Psoas muscle (tissue), 8 donors: Measurements from ENCODE around the gene UGP2. TPM values are rescaled to one million over a fixed set of nuclear protein-coding genes. Genes with fewer than 3 reads are reported as not detected.
A peak's percentile ranks its signal among the peaks of the same experiment; 100 is the strongest.

Experiments
- ATAC-seq, 4 donors: fragments of 200-7000 bp; cut with Tn5 transposase; one replicate each; pipeline ENCODE4 v1.9.1; 2020; ENCODE audit warnings: moderate library complexity in 3 of 4, mild to moderate bottlenecking in 2 of 4
- DNase-seq, 2 donors: peaks; one replicate each; pipeline ENCODE4 v3.0.0-alpha.2; 2020
- H3K27ac ChIP-seq: fragments of 200-600 bp; one replicate; pipeline ENCODE4 v1.8.0; 2022
- H3K27me3 ChIP-seq, 3 donors: fragments of 200-600 bp in 1 of 3; one replicate each; pipeline versions ENCODE4 v1.6.1 to v1.8.0; 2013 to 2022; ENCODE audit warnings: low read length in 2 of 3, mild to moderate bottlenecking in 2 of 3, moderate library complexity in 1 of 3; ENCODE audit not compliant: insufficient read depth in 3 of 3
- H3K36me3 ChIP-seq, 2 donors: fragments of 200-600 bp in 1 of 2; one replicate each; pipeline versions ENCODE4 v1.6.1 to v1.8.0; 2013 to 2022; ENCODE audit warnings: low read depth in 1 of 2, mild to moderate bottlenecking in 1 of 2, moderate library complexity in 1 of 2; ENCODE audit not compliant: insufficient read depth in 1 of 2
- H3K4me1 ChIP-seq: fragments of 200-600 bp; one replicate; pipeline ENCODE4 v1.8.0; 2022
- H3K4me3 ChIP-seq: fragments of 200-600 bp; one replicate; pipeline ENCODE4 v1.8.0; 2022; ENCODE audit warnings: mild to moderate bottlenecking
- H3K9me3 ChIP-seq: fragments of 200-600 bp; one replicate; pipeline ENCODE4 v1.8.0; 2022
- CTCF ChIP-seq: fragments of 200-600 bp; IDR thresholded peaks from one replicate; pipeline ENCODE4 v1.8.0; 2022; ENCODE audit warnings: antibody characterized with exemption
- WGBS, 3 donors: extraction: QIAGEN DNeasy Blood & Tissue Kit; methylation state at CpG; one replicate each; pipeline versions ENCODE4 v1.1.6 to v1.1.7; 2013; 5-methylcytosine and 5-hydroxymethylcytosine counted together
- intact Hi-C, 2 donors: fragments of 100-400 bp; cut with DNase I; formaldehyde crosslinking; loops; one replicate each; pipeline versions ENCODE4 v1.11.0 to v1.14.2; 2022
- polyA plus RNA-seq, 3 donors: library from polyadenylated mRNA; stranded (reverse); fragments of 200-250 nt; gene quantifications; one replicate each; pipeline ENCODE4 v1.2.3, GENCODE V29; 2013
- total RNA-seq, 4 donors: library from RNA; stranded (reverse); fragmentation: NEBNext Ultra II Directional in 2 of 4; extraction: Animal tissue kit (Norgen Biotek cat#: 25700) in 2 of 4; gene quantifications; one replicate each; pipeline versions ENCODE4 v1.2.1 to v1.2.4, GENCODE V29; 2021 to 2023
- donor health status: healthy with polysubstance abuse.
- donor health status: DM: no; HTN: no; CAD: no; lungs with moderate emphysema.
- donor health status: Bipolar disorder and iron deficiency.
- donor health status: healthy.
- donor health status: DM: yes; HTN: yes; CAD: no.
- donor health status: DM: no; HTN: no; CAD: no.
- donor health status: DM: no; HTN: no; CAD: no.
- donor health status: DM: yes; HTN: yes; CAD: no.

The UGP2 gene
- total and polyA plus RNA-seq, 7 donors, result 391 to 903 (median 520) TPM

- no peak for DNase-seq
- Histone ChIP-seq H3K4me3 (no peak overlapping the region), H3K27ac (no peak overlapping the region), H3K27me3 (no peaks in the 10 kb centered on the region), H3K36me3 (peaks cover 4 to 22% of the 10 kb centered on the region in 2 donors), H3K4me1 (peaks cover 57% of the 10 kb centered on the region), H3K9me3 (no peaks in the 10 kb centered on the region)
- 88 to 96% (median 94%) methylated on average over 5 of the region's 5 CpGs for WGBS, 3 donors
- intact Hi-C loops, result no loop called here
- no peak for ATAC-seq
- TF ChIP-seq CTCF, result no peak
These were observed 32.8 kb downstream of the UGP2 start for GRCh38 chr2:63874204-63875130.

- TF ChIP-seq CTCF, result no peak
- no peak for DNase-seq
- peaks cover 53% of the 10 kb centered on the region for H3K4me1 ChIP-seq
- H3K4me3 ChIP-seq, result no peak overlapping the region
- no peaks in the 10 kb centered on the region for H3K27me3 ChIP-seq
- peak in 3 of 4 donors; percentile 42 to 53 (median 47) for ATAC-seq
- H3K9me3 ChIP-seq, result no peaks in the 10 kb centered on the region
- H3K36me3 ChIP-seq, result peaks cover 4 to 21% of the 10 kb centered on the region in 2 donors
- 33 to 69% (median 33%) methylated on average over 1 of the region's 1 CpG for WGBS, 3 donors
- H3K27ac ChIP-seq, result no peak overlapping the region
- intact Hi-C loops, result no loop called here
These were observed 33.4 kb downstream of the UGP2 start for GRCh38 chr2:63875131-63875527.

- peak overlapping the region; percentile 38 for H3K27ac ChIP-seq
- peaks cover 47% of the 10 kb centered on the region for H3K4me1 ChIP-seq
- no peaks in the 10 kb centered on the region for H3K9me3 ChIP-seq
- 61 to 86% (median 83%) methylated on average over 3 of the region's 3 CpGs for WGBS, 3 donors
- no peak overlapping the region for H3K4me3 ChIP-seq
- peak in 3 of 4 donors; percentile 21 to 63 (median 58) for ATAC-seq
- H3K36me3 ChIP-seq, result peaks cover 4 to 26% of the 10 kb centered on the region in 2 donors
- no peak for DNase-seq
- no peaks in the 10 kb centered on the region for H3K27me3 ChIP-seq
- no peak for TF ChIP-seq CTCF
- intact Hi-C loops, result no loop called here
These were observed 34.0 kb downstream of the UGP2 start for GRCh38 chr2:63875559-63876245.

- no peak for TF ChIP-seq CTCF
- peaks cover 41% of the 10 kb centered on the region for H3K4me1 ChIP-seq
- peaks cover 4 to 29% of the 10 kb centered on the region in 2 donors for H3K36me3 ChIP-seq
- no peak for DNase-seq
- no peaks in the 10 kb centered on the region for H3K27me3 ChIP-seq
- no peaks in the 10 kb centered on the region for H3K9me3 ChIP-seq
- WGBS, 3 donors, result 69 to 83% (median 70%) methylated on average over 5 of the region's 5 CpGs
- intact Hi-C loops, result no loop called here
- peak overlapping the region; percentile 24 for H3K27ac ChIP-seq
- ATAC-seq, result peak in 1 of 4 donors; percentile 15
- H3K4me3 ChIP-seq, result no peak overlapping the region
These were observed 34.6 kb downstream of the UGP2 start for GRCh38 chr2:63876311-63876710.
